GM21786 (cell line): ENCODE results near the gene MSGN1.
"Not testable (repeated sequence)": the region's sequence is repeated elsewhere in the genome, so short reads cannot be mapped to it uniquely, and the experiment has no call there.

Source experiments
- ATAC-seq: cut with Tn5 transposase; IDR thresholded peaks from one replicate; pipeline ENCODE4 v1.9.1; 2021; ENCODE audit not compliant: unreplicated experiment

Gene MSGN1

DNA sequence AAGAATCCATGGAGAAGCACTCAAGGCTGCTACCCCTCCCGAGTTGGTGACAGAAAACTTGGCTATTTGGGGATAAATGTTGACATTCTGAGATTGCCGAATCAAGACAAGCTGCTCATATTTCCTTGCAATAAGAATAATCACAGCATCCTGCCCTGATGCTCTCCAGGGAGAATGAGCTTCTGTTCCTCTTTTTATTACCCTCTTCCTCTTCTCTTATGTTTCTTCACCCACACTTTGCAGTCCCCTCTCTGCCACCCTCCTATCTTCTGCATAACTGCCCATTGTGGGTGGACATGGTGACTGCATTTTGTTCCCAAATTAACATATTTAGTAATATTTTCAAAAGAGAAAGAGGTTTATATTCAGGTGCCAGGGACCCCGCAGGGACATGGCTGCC is 11.9 kb upstream of the MSGN1 start:
- peak; percentile 75 for ATAC-seq

DNA sequence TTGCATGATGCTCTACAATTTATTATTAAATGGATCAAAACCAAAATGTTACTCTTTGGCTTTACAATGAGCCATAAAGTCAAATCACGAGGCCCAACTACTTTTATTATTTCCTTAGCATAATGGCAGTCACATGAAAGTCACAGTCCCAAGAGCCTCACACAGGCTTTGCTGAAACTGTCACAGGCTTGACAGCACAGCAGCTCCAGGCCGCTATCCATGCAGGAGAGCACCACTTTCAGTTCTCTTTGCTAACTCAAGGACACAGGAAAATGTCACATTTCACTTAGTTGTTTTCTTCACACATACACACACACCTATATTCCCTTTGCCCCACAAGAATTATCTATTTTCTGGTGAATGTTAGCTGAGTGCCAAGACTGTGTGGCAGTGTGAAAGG is 11.1 kb upstream of the MSGN1 start:
- peak; percentile 29 for ATAC-seq

DNA sequence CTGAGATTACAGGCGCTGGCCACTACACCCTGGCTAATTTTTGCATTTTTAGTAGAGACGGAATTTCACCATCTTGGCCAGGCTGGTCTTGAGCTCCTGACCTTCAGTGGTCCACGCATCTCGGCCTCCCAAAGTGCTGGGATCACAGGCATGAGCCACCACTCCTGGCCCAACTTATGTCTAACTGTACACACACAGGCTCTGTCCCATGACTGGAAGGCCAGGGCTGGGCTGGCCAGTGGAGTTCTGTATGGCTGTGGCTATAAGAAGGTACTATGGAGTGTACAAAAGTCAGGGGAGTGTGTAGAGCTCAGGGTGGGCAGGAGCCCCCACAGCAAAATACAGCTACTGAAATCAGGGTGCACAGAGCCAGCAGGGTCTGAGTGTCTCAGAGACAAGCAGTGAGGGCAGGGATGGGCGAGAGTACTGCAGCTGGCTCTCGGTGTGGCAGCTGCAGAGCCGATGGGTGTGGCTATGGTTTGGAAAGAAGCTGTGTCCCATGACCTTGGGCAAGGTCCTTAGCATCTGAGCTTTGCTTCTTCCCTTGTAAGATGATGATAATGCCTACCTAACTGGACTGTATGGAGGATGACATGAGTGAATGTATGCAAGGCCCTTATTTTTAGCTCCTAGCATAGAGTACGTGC is 10.4 kb upstream of the MSGN1 start:
- ATAC-seq: peak; percentile 23

DNA sequence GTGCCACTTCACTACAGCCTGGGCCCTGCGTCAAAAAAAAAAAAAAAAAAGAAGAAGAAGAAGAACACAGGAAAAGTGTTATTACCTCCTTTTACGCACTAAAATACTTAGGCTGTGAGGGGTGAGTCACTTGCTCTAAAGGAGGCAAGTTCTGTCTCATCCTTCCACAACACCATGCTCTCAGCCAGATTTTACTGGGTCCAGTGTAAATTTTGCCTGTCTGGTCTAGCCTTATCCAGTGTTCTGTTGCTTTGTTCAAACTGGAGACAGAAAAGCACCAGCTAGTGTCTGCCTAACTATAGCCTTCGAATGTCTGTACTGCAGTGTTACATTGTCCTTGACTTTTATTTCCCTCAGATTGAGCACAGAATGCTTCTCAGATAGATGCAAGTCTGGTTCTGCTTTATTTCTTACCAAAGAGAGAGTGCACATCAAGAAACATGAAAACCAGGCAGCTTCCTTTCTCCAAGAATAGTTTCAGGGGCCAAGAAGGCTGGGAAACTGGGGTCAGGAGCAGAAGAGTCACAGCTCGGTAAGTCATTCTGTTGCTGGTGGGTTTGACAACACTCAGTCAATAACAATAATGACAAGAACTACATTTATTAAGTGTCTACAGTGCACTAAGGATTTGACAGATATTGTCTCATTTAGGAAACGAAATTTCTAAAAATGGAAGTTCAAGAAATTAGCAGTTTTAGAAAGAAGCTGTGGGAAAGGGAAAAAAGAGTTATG is 3.1 kb upstream of the MSGN1 start:
- peak; percentile 35 for ATAC-seq

DNA sequence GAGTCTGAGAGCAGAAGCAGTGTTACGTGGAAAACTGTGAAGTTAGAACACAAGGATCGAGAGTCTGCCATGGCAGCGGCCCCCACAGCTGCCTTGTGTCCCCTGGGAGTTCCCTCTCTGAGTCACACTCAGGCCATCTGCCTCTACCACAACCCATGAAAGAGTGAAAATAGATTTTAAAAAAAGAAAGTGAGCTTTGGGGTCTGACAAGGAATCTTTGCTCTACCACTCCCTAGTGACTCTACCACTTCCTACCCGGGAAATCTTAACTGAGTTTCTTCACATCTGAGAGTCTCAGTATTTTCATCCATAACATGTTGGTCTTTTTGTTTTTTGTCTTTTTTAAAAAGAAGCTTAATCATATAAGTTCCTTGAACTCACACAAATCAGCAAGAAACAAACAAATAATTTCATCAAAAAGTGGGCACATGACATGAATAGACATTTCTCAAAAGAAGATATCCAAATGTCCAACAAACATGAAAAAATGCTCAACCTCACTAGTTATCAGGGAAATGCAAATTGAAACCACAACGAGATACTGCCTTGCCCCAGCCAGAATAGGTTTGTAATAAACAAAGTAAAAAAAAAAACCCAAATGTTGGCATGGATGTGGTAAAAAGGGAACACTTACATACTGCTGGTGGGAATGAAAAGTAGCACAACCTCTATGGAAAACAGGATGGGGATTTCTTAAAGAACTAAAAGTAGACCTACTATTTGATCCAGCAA is 2.4 kb upstream of the MSGN1 start:
- peak; percentile 85 for ATAC-seq

DNA sequence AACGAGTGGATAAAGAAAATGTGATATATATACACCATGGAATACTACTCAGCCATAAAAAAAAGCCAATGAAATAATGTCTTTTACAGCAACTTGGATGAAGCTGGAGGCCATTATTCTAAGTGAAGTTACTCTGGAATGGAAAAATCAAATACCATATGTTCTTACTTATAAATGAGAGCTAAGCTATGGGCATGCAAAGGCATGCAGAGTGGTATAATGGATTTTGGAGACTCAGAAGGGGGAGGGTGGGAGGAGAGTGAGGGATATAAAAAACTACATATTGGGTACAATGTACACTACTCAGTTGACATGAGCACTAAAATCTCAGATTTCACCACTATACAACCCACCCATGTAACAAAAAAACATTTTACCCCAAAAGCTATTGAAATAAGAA is 1.7 kb upstream of the MSGN1 start:
- ATAC-seq: no peak

DNA sequence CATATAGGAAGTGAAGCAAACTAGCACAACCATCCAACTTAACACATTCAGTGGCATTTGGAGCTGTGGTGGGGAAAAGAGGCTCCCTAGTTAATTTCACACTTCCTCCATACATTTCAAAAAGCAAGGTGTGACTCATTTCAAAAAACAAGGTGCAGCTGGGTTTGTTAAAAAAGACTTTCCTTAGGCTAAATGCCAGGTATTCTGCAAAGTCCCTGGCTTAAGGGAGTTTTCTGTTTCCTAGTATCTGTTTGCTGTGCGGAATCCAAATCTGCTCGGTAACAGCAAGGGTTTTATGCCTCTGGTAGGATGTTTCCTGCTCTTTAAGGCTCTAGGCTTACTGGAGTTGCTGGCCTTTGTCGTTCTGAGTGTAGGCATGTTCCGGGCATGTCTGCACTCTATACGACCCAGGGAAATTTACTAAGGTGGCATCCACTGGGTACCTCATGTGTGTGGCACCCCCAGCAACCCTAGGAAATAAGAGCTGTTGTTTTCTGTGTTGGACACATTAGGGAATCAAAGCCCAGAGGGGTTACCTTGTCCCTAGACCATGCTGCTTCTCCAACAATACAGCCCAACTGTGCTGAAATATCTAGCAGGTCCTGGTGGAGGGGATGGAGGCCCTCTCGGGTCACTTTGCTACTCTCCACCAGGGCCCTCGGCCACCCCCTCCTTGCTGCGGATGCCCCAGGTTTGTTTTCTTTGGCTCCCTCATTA is 634 bp upstream of the MSGN1 start:
- peak; percentile 30 for ATAC-seq

DNA sequence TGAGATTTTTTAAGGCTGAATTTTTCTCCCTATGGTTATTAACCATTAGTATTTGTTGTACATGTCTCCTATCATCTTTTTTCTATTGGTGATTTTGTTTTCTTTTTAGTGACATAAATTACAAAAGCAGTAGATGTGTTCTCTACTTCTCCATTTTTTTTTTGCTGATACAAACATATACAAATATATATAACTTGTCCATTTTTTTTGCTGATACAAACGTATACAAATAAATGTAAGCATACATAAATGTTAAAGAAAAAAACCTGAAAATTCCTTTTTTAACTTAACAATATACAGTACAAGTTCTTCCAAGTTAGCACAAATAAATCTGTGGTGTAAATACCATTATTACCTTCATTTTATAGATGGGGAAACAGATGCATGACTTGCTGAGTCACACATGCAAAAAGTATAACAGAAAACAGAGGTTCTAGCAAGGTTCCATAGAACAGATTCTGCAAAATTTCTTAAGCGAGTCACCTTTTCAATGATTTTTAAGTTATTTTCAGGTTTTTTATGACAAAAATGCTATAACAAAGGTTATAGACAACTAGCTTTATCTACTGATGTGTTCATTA is 2.1 kb downstream of the MSGN1 start:
- no peak for ATAC-seq

DNA sequence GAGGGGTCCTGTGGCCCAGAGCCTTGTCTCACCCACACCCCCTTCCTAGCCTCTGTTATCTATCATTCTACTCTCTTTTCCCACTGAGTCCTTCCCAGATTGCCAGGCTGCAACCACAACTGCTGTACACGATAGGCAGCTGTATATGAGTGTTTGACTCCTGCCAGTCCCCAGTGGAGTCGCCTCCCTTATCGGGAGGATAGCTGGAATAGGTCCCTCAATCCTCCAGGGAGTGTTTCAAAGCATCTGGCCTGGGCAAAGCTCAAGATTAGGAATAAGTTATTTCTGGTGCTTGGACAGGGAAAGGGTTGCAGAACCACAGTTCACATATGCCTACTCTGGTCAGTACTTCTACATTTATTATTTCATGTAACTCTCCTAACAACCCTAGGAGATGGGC is 4.8 kb downstream of the MSGN1 start:
- no peak for ATAC-seq

DNA sequence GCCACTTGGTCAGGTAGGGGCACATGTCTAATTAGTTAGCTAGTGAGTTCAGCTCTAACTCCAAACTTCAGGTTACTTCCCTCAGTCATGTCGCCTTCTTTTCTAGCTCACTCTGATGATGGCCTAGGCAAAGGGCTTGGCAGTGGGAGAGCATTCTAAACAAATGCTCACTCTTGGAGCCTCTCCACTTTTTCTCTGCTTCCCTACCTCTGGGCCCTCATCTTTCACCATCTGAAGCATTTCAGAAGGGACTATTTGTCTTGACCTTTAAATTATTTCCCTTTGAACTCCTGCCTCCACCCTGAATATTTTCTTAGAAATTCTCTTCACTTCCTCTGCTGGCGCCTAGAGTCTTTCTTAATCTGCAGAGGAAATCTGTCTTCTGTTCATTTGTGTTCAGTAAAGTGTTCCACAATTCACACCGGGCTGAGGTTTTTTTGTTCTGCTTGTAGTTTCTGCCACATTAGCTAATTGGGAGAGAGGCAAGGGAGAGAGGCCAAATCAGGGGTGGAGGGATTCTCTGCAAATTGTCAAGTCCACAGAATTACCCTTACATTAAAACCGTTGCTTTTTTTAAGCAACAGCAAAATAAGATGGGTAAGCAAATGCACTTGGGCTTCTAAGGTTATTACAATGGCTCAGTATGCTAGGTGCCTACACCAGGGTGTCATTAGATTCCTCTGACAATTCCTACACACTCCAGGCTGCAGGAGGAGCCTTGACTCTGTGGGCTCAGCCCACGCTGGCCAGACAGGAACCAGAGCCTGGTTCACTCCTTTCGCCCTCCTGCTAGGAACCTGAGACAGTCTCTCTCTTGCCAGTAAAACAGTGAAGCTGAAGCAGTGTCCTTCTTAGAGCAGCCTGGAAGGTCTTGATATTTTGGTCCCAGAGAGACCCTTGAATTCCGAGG is 5.5 kb downstream of the MSGN1 start:
- ATAC-seq: peak; percentile 34

DNA sequence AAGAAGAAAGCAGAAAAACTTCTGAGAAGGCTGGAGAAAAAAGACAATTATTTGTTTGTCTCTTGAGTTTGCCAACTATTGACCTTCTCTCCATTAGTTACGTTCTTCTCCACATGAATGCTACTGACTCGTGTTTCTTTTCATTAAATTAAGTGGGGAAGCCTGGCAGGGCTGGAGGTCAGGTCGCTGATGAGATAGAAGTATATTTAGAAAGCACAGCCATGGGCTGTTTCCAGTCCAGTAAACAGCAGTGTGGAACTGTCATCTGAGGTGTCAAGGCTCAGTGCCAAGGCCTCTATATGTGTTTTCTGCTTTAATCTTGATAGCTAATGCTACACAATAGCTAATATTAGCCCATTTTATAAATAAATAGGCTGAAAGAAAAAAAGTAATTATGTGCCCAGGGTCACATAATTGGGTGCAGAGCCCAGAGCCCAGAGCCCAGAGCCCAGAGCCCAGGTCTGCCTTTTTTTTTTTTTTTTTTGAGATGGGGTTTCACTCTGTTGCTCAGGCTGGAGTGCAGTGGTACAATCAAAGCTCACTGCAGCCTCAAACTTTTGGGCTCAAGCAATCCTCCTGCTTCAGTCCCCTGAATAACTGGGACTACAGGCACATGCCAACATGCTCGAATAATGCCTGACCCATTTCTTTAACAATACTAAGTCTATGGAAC is 6.3 kb downstream of the MSGN1 start:
- peak; percentile 70 for ATAC-seq

DNA sequence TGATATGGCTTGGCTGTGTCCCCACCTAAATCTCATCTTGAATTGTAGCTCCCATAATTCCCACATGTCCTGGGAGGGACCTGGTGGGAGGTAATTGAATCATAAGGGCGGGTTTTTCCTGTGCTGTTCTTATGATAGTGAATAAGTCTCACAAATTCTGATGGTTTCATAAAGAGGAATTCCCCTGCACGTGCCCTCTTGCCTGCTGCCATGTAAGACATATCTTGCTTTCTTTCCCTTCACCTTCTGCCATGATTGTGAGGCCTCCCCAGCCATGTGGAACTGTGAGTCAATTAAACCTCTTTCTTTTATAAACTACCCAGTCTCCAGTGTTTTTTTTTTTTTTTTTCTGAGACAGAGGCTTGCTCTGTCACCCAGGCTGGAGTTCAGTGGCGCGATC is 7.4 kb downstream of the MSGN1 start:
- not testable (repeated sequence) for ATAC-seq

DNA sequence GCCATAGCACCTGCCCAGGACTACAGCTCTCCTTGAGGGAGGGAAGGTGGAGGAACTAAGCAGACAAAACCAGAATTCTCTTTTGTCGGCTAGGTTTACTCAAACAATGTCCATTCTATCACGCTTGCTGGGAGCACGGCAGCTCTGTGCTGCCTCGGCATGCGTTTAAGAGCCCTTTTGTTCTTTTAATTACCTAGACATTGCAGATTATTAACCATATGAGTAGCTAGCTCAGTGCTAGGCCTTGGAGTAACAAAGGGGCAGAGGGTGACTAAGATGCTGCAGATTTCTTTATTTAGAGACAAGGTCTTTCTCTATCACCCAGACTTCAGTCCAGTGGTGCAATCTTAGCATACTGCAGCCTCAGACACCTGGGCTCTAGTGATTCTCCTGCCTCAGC is 11.1 kb downstream of the MSGN1 start:
- ATAC-seq: no peak

DNA sequence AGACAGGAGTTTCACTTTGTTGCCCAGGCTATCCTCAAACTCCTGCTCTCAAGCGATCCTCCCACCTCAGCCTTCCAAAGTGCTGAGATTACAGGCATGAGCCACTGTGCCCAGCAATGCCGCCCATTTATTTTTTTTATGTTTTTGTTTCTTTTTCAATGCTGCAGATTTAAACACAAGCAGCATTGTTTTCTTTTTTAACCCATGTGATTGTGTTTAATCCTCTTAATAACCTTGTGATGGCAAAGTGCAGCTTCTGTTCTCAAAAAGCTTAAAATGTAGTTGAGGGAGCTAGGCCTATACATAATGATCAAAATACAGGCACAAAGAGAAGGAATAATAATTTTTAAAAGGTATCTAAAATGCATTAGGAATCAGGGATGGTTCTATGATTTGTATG is 11.5 kb downstream of the MSGN1 start:
- ATAC-seq: no peak

DNA sequence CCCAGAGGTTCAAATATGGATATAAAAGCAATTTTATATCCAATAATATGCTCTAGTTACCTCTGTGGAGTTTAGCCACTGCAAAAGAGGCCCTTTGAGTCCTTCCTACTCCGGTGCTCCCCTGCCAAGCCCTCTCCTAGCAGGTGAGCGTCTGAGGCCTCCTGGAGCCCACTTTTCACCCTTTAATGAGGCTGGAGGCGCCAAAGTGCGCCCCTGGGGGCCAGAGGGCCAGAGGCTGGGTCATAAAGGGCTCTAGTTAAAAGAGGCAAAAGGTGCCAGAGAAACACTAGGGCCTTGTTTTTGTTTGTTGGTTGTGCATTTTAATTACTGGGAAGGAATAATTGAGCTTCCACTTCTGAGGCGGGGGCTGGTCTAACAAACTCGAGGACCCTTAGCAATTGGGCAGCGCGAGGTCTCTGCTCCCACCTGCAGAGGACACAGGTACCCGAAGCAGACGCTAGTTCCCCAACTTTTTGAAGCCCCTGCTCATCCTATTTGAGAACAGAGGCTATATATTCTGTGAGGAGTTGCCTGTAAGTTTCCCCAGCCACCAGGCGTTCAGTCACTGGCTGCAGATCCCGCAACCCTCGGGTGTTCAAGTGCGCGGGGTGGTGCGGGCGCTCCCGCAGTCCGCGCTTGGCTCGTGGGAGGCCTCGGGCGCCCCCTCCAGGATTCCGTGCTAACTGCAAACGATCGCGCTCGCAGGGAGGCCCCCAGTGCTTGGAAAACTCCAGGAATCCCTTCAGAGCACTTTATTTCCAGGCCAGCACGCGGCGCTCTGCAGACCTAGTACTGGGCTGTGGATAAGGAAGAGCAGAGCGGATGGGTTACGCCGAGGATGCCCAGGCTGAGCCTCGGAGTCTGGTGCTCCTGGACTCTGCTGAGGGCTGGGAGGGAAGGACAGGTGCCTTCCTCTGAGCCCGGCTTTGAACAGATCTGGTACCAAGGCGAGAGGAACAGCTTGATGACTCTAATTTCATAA is 14.1 kb downstream of the MSGN1 start:
- ATAC-seq: peak; percentile 93

DNA sequence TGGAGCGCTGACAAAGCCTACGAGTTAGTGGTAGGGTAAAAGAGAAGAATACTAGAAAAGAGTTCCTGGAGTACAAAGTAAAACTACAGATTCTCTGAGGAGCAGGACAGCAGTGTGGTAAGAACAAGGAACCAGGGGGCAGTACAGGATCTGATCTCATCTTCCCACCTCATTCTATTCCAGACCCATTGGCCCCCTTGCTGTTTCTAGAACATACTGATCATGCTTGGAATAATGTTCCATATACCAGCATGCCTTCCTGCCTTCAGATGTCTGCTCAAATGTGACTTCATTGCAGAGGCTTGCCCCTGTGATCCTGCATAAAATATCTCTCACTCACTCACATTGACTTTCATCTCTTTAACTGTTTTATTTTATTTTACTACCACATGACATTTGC is 19.3 kb downstream of the MSGN1 start:
- no peak for ATAC-seq

DNA sequence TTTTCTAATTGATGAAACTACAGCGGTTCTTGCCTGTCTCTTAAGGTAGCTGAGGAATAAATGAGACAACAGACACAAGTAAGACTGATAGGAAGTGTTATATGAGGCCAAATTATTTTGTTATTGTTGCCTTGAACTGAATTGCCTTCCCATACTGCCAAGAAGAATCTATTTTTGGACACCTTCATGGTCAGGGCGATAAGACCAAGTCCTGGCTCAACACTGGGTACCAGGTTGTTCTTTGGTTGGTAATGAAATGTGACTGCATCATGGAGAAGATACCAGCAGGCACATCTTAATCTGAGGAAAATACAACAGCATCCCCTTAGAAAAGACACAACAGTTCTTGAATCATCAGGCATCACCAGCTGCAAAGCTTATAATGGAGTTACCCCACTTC is 23.7 kb downstream of the MSGN1 start:
- ATAC-seq: no peak

DNA sequence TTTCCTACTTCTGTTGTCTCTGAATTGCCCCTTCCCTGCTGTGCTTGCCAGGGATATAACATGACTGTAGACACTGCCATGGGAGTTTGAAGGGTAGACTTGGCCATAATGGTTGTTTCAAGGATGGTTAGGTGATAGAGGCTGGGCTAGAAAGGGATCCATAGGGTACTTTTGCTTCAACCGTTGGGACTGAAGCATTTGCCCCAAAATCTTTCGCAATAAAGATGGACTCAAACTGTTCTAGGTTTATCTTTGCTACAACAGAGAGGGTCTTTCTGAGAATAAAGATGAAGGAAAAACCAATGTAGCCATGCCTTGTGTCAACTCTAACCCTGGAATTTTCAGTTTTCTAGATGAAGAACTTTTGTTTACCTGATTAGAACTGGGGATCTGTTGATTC is 27.2 kb downstream of the MSGN1 start:
- ATAC-seq: no peak
